Measurements from ENCODE around the gene NFIB.

NFIB gene

DNA sequence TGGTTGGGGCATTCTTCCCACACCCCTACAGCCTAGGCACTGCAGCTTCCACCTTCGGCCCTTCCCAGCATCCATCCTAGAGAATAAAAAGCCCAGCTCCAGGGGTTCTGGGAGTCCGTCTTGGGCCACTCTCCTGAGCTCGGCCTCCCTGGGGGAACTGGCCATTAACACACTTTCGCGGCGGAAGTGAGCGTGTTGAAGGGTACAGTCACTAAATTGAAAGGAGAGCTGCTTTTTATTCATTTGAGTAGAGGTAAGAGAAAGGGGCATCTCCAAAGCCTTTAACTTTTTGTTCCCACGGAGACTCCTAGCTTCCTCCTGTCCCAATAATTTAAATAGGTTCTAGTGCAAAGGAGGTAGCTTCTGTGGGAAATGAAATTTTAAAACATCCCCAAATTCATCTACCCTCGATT, 31.0 kb upstream of the NFIB start:
- ATAC-seq, result no peak
- no peak for DNase-seq

DNA sequence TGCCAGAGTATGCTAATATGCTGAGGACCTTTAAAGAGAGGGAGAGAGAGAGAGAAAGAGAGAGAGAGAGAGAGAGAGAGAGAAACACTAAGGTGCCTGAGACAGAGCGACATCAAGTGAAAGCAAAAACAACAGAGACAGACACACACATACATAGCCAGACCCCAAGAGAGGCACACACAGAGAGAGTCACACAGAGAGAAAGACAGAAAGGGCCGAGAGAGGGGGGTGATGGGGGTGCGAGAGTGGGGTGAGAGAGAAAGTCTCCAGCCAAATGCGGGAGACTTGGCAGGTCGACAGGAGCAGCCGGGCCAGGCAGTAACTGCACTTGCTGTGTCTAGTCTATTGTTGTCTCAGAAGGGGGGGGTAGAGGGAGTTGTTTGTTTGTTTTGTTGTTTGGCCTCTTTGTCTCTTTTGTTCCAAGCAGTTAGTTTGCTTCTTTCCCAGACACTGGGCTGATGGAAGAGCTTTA, 30.1 kb upstream of the NFIB start:
- no peak for DNase-seq
- no peak for ATAC-seq

- DNase-seq (no peak), ATAC-seq (no peak)
These were observed 29.5 kb upstream of the NFIB start for GRCh38 chr9:14343261-14344031.

- no peak for DNase-seq
- ATAC-seq, result no peak
These were observed 28.8 kb upstream of the NFIB start for GRCh38 chr9:14342736-14343135.

GRCh38 chr9:14341437-14342122, 27.6 kb upstream of the NFIB start:
- no peak for DNase-seq
- ATAC-seq, result no peak

- ATAC-seq (no peak), DNase-seq (no peak)
These were observed 27.1 kb upstream of the NFIB start for GRCh38 chr9:14340994-14341393.

DNA sequence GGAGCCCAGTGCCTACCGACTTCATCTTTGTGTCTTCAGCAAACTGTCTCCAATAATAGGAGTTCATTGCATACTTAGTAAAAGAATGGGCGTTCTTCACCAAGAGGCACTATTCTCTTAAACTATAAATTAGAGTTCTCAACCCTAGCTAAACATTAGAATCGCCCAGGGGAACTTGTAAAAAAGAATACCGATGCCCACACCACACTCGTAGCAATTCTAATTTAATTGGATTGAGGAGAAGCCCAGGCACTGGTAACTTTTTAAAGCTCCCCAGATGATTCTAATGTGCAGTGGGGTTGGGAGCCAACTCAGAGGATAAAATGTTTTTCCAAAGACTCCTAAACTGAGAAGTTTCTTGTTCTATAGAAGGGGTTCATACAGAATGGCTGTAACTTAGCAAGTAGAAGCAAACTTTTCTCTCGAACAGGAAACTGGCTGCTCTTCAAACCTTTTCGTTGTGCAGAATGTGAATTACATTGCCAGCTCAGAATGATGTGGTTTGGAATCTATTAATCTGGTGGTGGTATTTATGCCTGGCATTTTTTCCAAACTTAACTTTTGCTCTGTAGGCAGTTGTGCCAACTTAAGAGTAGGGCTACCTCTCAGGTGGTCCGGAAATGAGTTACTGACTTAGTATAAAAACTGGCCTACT, 26.4 kb upstream of the NFIB start:
- no peak for ATAC-seq

DNA sequence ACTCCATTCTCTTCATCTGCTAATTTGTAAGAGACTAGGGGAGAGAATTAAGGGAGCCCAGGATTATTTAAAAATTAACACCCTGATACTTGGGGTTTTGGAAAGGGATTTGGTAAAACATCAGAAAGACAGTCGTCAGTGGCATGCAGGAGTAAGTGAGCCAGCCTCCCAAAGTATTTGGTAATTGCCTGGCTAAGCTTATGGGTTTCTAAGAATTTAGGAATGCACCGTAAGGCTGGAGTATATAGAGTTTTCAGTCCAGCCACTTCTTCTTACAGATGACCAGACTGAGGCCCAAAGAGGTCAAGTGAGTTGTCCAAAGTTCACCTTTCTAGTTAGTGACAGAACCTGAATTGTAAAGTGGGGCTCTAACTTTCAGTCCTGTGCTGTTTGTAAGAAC, 25.8 kb upstream of the NFIB start:
- no peak for ATAC-seq
- DNase-seq, result no peak

More for the DNA sequence above, 26.4 kb upstream of the NFIB start:
- no peak for DNase-seq

GRCh38 chr9:14337615-14338014, 23.7 kb upstream of the NFIB start:
- DNase-seq (no peak), ATAC-seq (no peak)

- DNase-seq, result no peak
- ATAC-seq, result no peak
These were observed 22.3 kb upstream of the NFIB start for GRCh38 chr9:14336244-14336643.

- DNase-seq (no peak), ATAC-seq (no peak)
These were observed 17.2 kb upstream of the NFIB start for GRCh38 chr9:14331120-14331519.

- ATAC-seq (no peak), DNase-seq (no peak)
These were observed 13.1 kb upstream of the NFIB start for GRCh38 chr9:14327036-14327435.

DNA sequence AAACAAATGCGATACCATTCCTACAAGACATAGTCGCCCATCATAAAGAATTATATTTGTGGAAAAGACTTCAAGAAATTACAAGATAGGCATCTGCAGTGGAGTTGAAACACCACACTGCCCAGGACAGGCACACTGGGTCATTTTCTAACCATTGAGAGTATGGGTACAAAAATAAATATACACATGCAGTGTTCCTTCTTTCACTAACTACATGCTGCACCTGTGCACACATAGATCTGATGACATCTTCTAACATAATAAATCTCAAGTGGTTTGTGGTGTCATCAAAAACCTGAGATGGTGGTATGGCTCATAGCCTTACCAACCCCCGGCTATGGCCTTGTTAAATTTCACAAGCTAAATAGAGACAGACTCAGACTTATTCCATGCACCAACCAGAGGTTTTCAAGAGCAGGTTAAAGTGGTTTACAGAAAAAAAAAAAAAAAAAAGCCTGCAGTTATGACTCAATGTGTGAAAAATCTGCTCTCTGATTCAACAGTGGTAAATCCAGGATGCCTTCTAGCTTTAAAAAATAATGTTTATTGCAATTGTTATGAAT, 12.4 kb upstream of the NFIB start:
- peak; percentile 53 for ATAC-seq
- DNase-seq, result no peak

DNA sequence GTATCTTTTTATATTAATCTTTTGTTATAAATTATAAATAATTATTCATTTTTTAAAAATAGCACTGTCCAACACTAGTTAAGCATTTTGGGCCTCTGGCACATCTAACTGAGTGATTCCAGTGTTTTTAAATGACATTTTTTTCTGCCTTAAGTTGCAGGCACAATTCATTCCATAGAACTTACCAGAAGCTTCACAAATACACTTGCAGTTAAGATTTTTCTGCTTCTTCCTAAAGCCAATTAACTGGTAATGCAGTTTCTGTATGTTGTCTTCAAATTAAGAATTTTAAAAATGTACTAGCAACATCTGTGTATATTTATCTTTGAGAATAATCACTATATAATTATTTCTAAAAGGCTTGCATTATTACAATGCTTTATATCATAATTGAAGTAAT, 11.2 kb upstream of the NFIB start:
- ATAC-seq (no peak), DNase-seq (no peak)

GRCh38 chr9:14323985-14324650, 10.2 kb upstream of the NFIB start:
- DNase-seq (no peak), ATAC-seq (no peak)

- ATAC-seq, result no peak
These were observed 9.4 kb upstream of the NFIB start for GRCh38 chr9:14323083-14323971.

GRCh38 chr9:14322211-14323082, 8.5 kb upstream of the NFIB start:
- peak; percentile 80 for DNase-seq
- ATAC-seq, result peak; percentile 88

More at GRCh38 chr9:14323083-14323971, 9.4 kb upstream of the NFIB start:
- no peak for DNase-seq

DNA sequence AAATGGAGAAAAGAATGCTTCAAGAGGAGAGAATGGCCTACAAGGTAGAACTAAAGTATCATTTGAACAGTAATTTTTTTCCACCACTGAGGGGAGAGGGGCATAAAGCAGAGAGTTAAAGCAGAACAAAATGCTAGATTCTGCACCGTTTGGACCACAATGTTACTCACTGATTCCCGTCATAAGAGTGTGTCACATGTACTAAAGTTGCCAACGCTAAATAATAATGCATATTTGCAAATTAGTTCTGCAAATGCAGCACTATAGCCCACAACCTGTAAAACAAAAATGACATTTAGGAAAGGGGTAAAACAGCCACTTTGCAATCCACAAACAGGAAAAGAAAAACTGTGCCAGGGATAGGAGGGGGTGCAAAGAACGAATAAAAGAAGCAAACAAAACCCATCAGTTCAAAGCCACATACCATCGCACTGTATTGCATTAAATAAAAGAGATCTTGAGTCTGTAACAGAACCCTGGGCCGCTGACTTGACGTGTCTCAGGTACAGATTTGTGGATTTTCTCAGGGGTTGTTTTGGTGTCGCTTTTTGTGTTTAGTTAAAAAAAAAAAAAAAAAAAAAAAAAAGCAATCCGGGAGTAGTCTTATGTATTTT, 7.7 kb upstream of the NFIB start:
- no peak for DNase-seq
- ATAC-seq, result no peak

- DNase-seq (no peak), ATAC-seq (no peak)
These were observed 6.6 kb upstream of the NFIB start for GRCh38 chr9:14320271-14321181.
